ENCODE results near the gene DUSP11. TPM values are rescaled to one million over a fixed set of nuclear protein-coding genes. Genes with fewer than 3 reads are reported as not detected.
"Not testable (repeated sequence)": the region's sequence is repeated elsewhere in the genome, so short reads cannot be mapped to it uniquely, and the experiment has no call there.

DUSP11 gene
- total RNA-seq, 1 donor from 2014 or later = 26.1 TPM

- Mint-ChIP-seq H3K9me3 (peaks cover 4% of the 10 kb centered on the region), H3K36me3 (peaks cover 23% of the 10 kb centered on the region), H3K27ac (peak within 1 kb of the TSS; percentile 84), H3K4me1 (ENCODE audit: unreplicated experiment) (peaks cover 12% of the 10 kb centered on the region), H3K27me3 (peaks cover 7% of the 10 kb centered on the region), H3K4me3 (peak within 1 kb of the TSS; percentile 98)
- no peak for TF ChIP-seq CTCF (conservative IDR thresholded peaks at IDR 0.05)
- DNase-seq (ENCODE audit: extremely low spot score, unreplicated experiment) = peak; percentile 97
Observed at GRCh38 chr2:73736855-73737779, 42.8 kb downstream of the DUSP11 start, which contains the start of gene TPRKB. TSS of gene TPRKB (minus strand) at chr2:73737345. CDS start at chr2:73734569, 2,776 bp downstream.

- Mint-ChIP-seq H3K27ac (peak overlapping the region; percentile 84), H3K4me3 (peak overlapping the region; percentile 98), H3K36me3 (peaks cover 28% of the 10 kb centered on the region), H3K9me3 (peaks cover 4% of the 10 kb centered on the region), H3K27me3 (peaks cover 7% of the 10 kb centered on the region), H3K4me1 (ENCODE audit: unreplicated experiment) (peaks cover 12% of the 10 kb centered on the region)
- DNase-seq (ENCODE audit: extremely low spot score, unreplicated experiment) = no peak
- no peak for TF ChIP-seq CTCF (conservative IDR thresholded peaks at IDR 0.05)
Observed at GRCh38 chr2:73736378-73736777, 43.5 kb downstream of the DUSP11 start.

GRCh38 chr2:73730810-73731209, 49.1 kb downstream of the DUSP11 start:
- no peak for TF ChIP-seq CTCF (conservative IDR thresholded peaks at IDR 0.05)
- Mint-ChIP-seq H3K27ac (no peak overlapping the region), H3K9me3 (no peaks in the 10 kb centered on the region), H3K4me1 (ENCODE audit: unreplicated experiment) (no peaks in the 10 kb centered on the region), H3K36me3 (peaks cover 15% of the 10 kb centered on the region), H3K4me3 (no peak overlapping the region), H3K27me3 (no peaks in the 10 kb centered on the region)
- no peak for DNase-seq (ENCODE audit: extremely low spot score, unreplicated experiment)

GRCh38 chr2:73728711-73729110, 51.2 kb downstream of the DUSP11 start:
- no peak overlapping the region for H3K4me3 Mint-ChIP-seq
- peaks cover 15% of the 10 kb centered on the region for H3K36me3 Mint-ChIP-seq
- DNase-seq (ENCODE audit: extremely low spot score, unreplicated experiment) = no peak
- H3K27me3 Mint-ChIP-seq = no peaks in the 10 kb centered on the region
- H3K9me3 Mint-ChIP-seq = no peaks in the 10 kb centered on the region
- H3K27ac Mint-ChIP-seq = no peak overlapping the region
- no peak for TF ChIP-seq CTCF (conservative IDR thresholded peaks at IDR 0.05)
- no peaks in the 10 kb centered on the region for H3K4me1 Mint-ChIP-seq (ENCODE audit: unreplicated experiment)

- Mint-ChIP-seq H3K36me3 (peaks cover 11% of the 10 kb centered on the region), H3K27me3 (no peaks in the 10 kb centered on the region), H3K4me1 (ENCODE audit: unreplicated experiment) (no peaks in the 10 kb centered on the region), H3K4me3 (no peak overlapping the region), H3K9me3 (no peaks in the 10 kb centered on the region), H3K27ac (no peak overlapping the region)
- no peak for DNase-seq (ENCODE audit: extremely low spot score, unreplicated experiment)
- TF ChIP-seq CTCF (conservative IDR thresholded peaks at IDR 0.05) = no peak
Observed at GRCh38 chr2:73728043-73728442, 51.9 kb downstream of the DUSP11 start.

GRCh38 chr2:73726657-73727056, 53.2 kb downstream of the DUSP11 start:
- H3K27ac Mint-ChIP-seq; H3K4me3 Mint-ChIP-seq; H3K4me1 Mint-ChIP-seq (ENCODE audit: unreplicated experiment); H3K36me3 Mint-ChIP-seq; H3K27me3 Mint-ChIP-seq; H3K9me3 Mint-ChIP-seq; DNase-seq (ENCODE audit: extremely low spot score, unreplicated experiment): not testable (repeated sequence)
